Right atrium auricular region (tissue), 2 donors: ENCODE measurements around the gene NAV3. TPM values are rescaled to one million over a fixed set of nuclear protein-coding genes. Genes with fewer than 3 reads are reported as not detected.

Source experiments
- DNase-seq: peaks from one replicate; pipeline ENCODE4 v3.0.0-alpha.2; 2019; ENCODE audit warnings: low spot score
- H3K27ac ChIP-seq, 2 donors: fragments of 200-600 bp; sonication (generic); 1 replicate in 1 of 2; 2 replicates in 1 of 2; pipeline ENCODE4 v1.5.1; 2016 to 2019
- H3K27me3 ChIP-seq, 2 donors: fragments of 200-600 bp; sonication (generic); one replicate each; pipeline versions ENCODE4 v1.5.1 to v1.6.0; 2017 to 2019
- H3K36me3 ChIP-seq: fragments of 200-600 bp; sonication (generic); one replicate; pipeline ENCODE4 v1.5.1; 2016
- H3K4me1 ChIP-seq, 2 donors: fragments of 200-600 bp; sonication (generic); one replicate each; pipeline versions ENCODE4 v1.5.1 to v1.6.0; 2017 to 2019
- H3K4me3 ChIP-seq, 2 donors: fragments of 200-600 bp; sonication (generic); 1 replicate in 1 of 2; 2 replicates in 1 of 2; pipeline ENCODE4 v1.5.1; 2017 to 2019; ENCODE audit warnings: mild to moderate bottlenecking in 1 of 2, moderate library complexity in 1 of 2
- H3K9me3 ChIP-seq, 2 donors: fragments of 200-600 bp; sonication (generic); one replicate each; pipeline ENCODE4 v1.5.1; 2019
- total RNA-seq, 2 donors: library from RNA; depleted of rRNA; stranded (reverse); fragments of >200 nt; gene quantifications; one replicate each; pipeline ENCODE4 v1.1.0, GENCODE V29; 2016
- TF ChIP-seq, protein P1 (sequence below), 2 donors: fragments of 200-600 bp; sonication (generic); IDR thresholded peaks; one replicate each; pipeline ENCODE4 v1.5.1; 2019; ENCODE audit warnings: antibody characterized with exemption in 2 of 2

Gene NAV3
- total RNA-seq, 2 donors from 2014 or later = 4.4 to 5.1 TPM

GRCh38 chr12:77833329-77833728 lies 2.6 kb downstream of the NAV3 start:
- Histone ChIP-seq H3K4me1 (peaks cover 0 to 8% of the 10 kb centered on the region in 2 donors), H3K4me3 (no peak overlapping the region), H3K9me3 (no peaks in the 10 kb centered on the region), H3K27ac (no peak overlapping the region), H3K27me3 (no peaks in the 10 kb centered on the region), H3K36me3 (no peaks in the 10 kb centered on the region)
- DNase-seq = no peak
- TF ChIP-seq, protein P1, sequence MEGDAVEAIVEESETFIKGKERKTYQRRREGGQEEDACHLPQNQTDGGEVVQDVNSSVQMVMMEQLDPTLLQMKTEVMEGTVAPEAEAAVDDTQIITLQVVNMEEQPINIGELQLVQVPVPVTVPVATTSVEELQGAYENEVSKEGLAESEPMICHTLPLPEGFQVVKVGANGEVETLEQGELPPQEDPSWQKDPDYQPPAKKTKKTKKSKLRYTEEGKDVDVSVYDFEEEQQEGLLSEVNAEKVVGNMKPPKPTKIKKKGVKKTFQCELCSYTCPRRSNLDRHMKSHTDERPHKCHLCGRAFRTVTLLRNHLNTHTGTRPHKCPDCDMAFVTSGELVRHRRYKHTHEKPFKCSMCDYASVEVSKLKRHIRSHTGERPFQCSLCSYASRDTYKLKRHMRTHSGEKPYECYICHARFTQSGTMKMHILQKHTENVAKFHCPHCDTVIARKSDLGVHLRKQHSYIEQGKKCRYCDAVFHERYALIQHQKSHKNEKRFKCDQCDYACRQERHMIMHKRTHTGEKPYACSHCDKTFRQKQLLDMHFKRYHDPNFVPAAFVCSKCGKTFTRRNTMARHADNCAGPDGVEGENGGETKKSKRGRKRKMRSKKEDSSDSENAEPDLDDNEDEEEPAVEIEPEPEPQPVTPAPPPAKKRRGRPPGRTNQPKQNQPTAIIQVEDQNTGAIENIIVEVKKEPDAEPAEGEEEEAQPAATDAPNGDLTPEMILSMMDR (IDR thresholded peaks at IDR 0.05) = no peak

DNA sequence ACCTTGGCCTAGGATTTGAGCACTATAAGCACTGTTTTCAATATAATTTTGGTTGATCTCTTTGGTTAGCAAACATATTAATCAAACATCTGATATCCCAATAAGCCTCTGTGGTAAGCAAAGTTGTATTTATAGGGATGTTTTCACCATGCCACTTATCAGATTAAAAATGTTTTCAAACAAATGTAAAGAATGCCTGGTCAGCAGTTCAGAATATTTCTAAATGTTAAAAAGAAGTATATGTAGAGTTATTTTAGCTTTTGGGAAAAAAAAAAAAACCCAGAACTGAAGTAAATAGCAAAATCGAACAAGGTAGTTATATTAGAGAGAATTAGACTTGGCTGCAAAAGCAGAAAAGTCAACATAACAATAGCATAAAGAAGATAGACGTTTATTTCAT lies 3.9 kb downstream of the NAV3 start:
- H3K4me1 ChIP-seq = peaks cover 0 to 8% of the 10 kb centered on the region in 2 donors

GRCh38 chr12:77835969-77836368 lies 5.3 kb downstream of the NAV3 start:
- no peaks in the 10 kb centered on the region for H3K9me3 ChIP-seq
- H3K27ac ChIP-seq = peak overlapping the region; percentile 4 to 52
- no peak overlapping the region for H3K4me3 ChIP-seq
- TF ChIP-seq, protein P1 (IDR thresholded peaks at IDR 0.05) = no peak
- H3K36me3 ChIP-seq = no peaks in the 10 kb centered on the region
- no peak for DNase-seq
- H3K4me1 ChIP-seq = peaks cover 0 to 8% of the 10 kb centered on the region in 2 donors
- no peaks in the 10 kb centered on the region for H3K27me3 ChIP-seq

More for the DNA sequence above, 3.9 kb downstream of the NAV3 start:
- no peak for DNase-seq
- H3K27me3 ChIP-seq = no peaks in the 10 kb centered on the region
- H3K9me3 ChIP-seq = no peaks in the 10 kb centered on the region
- H3K4me3 ChIP-seq = no peak overlapping the region
- H3K27ac ChIP-seq = no peak overlapping the region
- H3K36me3 ChIP-seq = no peaks in the 10 kb centered on the region
- TF ChIP-seq, protein P1 (IDR thresholded peaks at IDR 0.05) = no peak

DNA sequence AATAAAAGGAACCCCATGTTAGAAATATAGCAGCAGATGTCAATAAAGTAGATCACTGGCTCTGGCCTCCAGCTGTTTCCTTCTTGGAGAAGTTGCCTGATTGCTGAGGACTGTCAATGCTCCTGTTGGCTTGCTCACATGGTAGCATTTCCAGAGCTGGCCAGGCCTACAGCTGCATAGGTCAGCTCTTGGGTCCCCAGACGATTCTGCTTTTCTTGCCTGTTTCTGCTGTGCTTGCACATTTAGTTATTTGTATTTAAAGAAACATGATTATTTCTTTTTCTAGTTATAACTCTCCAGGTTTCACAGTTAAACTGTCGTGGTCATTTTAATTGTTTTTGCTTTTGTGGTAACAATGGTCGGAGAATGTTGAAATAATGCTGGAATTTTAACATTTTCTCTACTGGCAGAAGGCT lies 7.2 kb downstream of the NAV3 start:
- no peaks in the 10 kb centered on the region for H3K36me3 ChIP-seq
- TF ChIP-seq, protein P1 (IDR thresholded peaks at IDR 0.05) = no peak
- H3K27me3 ChIP-seq = no peaks in the 10 kb centered on the region
- H3K4me3 ChIP-seq = no peak overlapping the region
- peak overlapping the region in 1 of 2 donors; percentile 12 for H3K27ac ChIP-seq
- H3K4me1 ChIP-seq = peaks cover 0 to 8% of the 10 kb centered on the region in 2 donors
- H3K9me3 ChIP-seq = no peaks in the 10 kb centered on the region
- DNase-seq = no peak

GRCh38 chr12:77841521-77841920 lies 10.8 kb downstream of the NAV3 start:
- no peak for DNase-seq
- no peak overlapping the region for H3K4me3 ChIP-seq
- no peaks in the 10 kb centered on the region for H3K9me3 ChIP-seq
- no peaks in the 10 kb centered on the region for H3K36me3 ChIP-seq
- no peaks in the 10 kb centered on the region for H3K27me3 ChIP-seq
- TF ChIP-seq, protein P1 (IDR thresholded peaks at IDR 0.05) = no peak
- H3K4me1 ChIP-seq = peaks cover 0 to 8% of the 10 kb centered on the region in 2 donors
- H3K27ac ChIP-seq = no peak overlapping the region

- Histone ChIP-seq H3K9me3 (no peaks in the 10 kb centered on the region), H3K36me3 (no peaks in the 10 kb centered on the region), H3K27me3 (no peaks in the 10 kb centered on the region), H3K4me3 (no peak overlapping the region), H3K27ac (no peak overlapping the region), H3K4me1 (peaks cover 0 to 13% of the 10 kb centered on the region in 2 donors)
- DNase-seq = no peak
- TF ChIP-seq, protein P1 (IDR thresholded peaks at IDR 0.05) = no peak
These were observed 11.7 kb downstream of the NAV3 start for GRCh38 chr12:77842430-77842829.
